GM18951 (cell line): ENCODE measurements around the gene TFAP2D.

Source experiments
- POLR2A ChIP-seq: IDR thresholded peaks from 4 replicates; pipeline ENCODE4 v1.6.1; 2011; ENCODE audit warnings: mild to moderate bottlenecking; ENCODE audit not compliant: insufficient read length, insufficient read depth; ENCODE audit errors: extremely low read depth
- in situ Hi-C: fragments of 300-500 bp; cut with MboI; formaldehyde crosslinking; loops from one replicate; pipeline ENCODE4 v1.12.0; 2022; ENCODE audit warnings: low sequenced_read_pairs, mixed read lengths, inconsistent platforms; ENCODE audit not compliant: unreplicated experiment

TFAP2D gene

DNA sequence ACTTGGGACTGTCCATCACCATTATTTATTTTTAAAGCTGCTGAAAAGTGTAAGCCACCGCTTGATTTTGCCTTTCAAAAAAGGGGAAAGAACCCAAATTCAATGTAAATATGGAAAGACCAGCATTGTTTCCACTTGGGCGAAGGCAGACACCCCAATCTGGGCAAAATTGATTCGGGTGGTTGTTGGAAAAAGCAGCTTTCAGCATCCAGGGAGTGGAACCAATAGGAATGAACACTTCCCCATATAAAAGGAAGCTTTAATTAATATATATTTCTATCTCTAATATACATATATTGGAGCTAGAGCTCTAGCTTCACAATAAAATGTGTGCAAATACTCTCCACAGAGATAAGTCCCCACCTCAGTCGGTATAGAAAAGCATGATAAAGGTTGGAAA is at the start of gene TFAP2D:
Gene TFAP2D, plus strand, starts transcription at position 301 of the 400 bp plus-strand sequence. CDS start 530 bp downstream, outside the sequence.
- TF ChIP-seq POLR2A = no peak
- in situ Hi-C loops = no loop called here

DNA sequence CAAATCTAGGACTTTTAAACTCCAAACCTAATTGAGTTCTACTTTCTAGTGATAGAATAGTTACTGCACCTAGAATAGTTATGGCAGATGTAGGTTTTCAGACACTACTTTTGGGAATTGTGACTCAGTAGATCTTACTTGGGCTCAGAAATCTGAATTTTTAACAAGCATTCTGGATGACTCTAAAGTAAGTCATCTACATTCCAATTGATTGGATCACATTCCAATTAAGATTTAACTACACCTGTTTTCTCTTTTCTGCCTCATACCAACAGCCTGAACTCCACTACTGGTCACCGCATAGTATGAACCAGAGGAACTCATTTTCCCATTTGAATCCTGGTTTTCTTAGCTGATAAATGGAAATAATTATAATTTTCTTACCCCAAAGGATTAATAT is 49.5 kb upstream of the TFAP2D start:
- no peak for TF ChIP-seq POLR2A
- in situ Hi-C loops = no loop called here

DNA sequence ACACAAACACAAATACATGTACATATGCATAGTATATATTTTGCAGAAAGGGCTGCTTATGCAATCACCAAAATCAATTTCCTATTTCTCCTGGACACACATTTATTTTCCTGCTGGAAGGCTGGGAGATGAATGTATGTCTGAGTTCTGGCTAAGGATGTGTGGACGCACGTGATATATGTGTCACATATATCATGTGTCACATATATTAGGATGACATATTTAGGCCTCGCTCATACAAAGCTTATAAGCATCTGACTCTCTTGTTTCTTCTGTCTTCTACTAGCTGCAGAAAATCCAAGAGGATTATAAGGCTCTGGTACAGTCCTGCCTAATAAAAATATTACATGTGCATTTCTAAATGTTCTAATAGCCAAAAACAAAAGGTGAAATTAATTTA is 47.2 kb upstream of the TFAP2D start:
- no peak for TF ChIP-seq POLR2A
- in situ Hi-C loops = no loop called here

DNA sequence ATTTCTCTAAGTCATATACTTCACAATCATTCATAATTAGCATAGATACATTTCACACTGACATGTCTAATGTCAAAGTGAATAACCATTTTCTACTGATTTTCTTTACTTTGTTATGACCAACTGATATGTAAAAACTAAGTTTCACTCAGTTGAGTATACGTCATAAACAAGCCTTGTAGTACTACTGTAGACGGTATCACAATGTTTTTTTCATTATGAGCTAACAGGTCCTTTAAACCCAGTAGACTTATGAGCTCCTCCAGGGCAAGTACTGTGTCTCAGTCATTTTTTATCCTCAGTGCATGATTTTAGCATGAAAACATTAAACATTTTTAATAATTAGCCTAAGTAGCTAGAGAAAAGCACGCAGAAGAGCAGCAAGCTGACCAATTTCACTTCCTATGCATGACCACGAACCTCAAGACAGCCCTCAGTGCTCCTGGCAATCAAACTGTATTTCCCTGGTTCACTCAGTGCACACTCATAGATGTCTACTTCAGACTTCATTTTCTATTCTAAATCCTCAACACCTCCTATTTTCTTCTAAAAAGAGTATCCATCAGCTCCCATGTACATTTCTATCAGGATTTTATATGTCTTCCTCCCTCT is 32.0 kb upstream of the TFAP2D start:
- TF ChIP-seq POLR2A = no peak
- in situ Hi-C loops = no loop called here

DNA sequence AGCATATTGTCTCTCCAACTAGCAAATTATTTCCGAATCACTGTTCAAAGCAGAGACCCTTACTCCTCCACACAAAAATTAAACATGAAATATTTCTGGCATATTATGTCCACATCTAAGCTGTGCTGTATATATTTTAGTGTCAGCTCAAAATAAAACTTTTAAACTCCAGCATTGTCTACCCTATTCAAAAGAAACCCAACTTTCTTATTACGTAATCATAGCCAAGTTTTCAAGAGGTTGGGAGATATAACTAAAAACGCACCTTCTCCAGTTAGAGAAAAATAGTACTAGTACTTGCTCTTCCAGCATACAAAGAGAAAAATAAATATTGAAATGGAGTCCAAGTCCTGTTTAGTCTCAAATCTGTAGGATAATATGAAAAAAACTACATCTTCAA is 24.1 kb upstream of the TFAP2D start:
- TF ChIP-seq POLR2A = no peak
- in situ Hi-C loops = no loop called here

DNA sequence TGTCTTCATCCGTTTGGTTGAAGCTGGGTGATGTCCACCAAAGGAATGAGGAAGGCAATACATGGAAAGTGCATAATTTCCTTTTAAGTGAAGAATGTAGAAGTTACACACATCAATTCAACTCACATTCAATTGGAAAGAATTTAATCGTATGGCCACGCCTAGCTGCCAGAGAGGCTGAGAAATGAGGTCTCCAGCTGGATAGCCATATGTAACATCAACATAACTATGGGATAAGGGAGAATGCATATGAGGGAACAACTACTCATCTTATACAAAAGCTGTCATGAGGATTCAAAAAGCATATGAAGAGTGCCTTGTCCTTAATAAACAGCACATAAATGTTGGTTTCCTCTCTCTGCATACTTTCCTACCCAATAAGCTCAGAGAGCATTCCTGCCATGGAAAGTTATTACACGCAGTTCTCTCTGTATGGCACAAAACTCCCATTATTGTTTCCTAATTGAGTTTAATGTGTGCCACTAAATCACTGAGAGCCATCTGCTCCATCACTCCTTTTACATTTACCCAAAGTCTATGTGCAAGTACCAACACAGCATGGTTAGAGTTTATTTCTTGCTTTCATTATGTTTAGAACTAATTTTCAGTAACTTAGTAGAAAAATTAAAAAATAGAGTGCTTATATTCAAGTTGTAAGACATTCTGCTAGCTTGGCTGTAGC is 21.4 kb upstream of the TFAP2D start:
- TF ChIP-seq POLR2A = no peak
- in situ Hi-C loops = no loop called here

DNA sequence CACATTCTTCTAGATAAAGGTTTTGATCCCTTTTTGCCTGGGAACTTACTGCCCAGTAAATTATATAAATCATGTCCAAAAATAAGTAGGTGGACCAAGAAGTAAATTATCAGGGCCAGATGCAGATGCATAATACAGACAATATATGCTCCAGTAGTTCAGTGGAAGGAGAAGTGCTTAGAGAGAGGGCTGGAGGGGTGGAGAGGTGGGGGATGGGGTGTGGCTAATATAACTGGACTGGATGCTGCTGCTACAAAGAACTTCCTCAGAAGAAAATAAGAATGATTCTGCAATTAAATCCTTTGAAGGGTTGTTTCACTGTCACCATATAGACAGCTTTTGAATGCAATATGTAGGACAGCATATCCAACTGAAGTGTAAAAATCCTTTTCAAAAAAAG is 14.8 kb upstream of the TFAP2D start:
- in situ Hi-C loops = no loop called here
- TF ChIP-seq POLR2A = no peak

DNA sequence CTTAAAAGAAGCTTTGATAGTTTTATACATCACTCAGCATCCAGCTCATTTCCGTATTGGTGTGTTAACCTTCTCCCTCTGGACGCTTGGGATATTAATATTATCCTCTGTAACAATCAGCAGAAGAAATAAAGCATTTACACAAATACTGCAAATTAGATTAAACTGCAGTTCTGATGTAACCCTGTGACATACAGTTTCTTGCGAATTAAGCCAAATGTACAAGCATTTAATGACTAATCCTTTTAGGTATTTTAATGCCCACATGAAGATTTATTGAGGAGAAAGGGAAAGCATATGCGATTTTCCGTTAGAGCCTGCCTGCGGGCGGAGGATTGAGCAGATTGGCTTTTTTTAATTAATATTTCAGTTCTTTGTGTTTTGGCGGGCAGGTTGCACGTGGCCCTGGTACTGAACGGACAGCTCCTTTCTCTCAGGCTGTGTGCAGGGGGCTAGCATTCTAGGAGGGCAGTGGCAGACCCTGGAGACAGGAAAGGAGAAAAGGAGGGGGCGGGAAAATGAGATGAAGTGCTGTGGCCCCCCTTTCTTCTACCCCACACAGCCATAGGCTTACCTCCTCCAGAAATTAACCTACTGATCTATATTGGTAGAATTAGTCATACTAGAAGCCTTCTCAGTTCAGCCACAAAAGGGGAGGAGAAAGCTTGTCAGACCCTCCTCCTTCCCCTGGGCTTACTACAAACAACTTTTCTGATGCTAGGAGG is 14.1 kb upstream of the TFAP2D start:
- TF ChIP-seq POLR2A = no peak
- in situ Hi-C loops = no loop called here

DNA sequence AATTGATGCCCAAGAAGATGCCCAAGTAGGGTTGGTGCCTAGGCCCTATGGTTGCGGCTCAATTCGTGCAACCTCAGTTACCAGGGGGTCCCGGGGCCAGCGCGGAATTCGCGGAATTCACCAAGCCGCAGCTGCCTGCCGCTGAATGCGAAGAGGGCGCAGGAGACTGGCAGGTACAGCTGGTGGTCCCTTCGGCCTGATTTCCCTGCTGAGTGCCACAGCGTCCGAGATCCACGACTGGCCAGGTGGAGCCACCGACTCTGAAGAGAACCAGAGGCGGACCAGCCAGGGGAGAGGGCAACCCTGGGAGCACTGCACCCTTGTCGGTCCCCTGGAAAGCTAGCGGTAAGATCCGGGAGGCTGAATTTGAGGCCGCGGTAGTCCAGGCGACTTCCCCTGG is 6.8 kb upstream of the TFAP2D start:
- in situ Hi-C loops = no loop called here
- no peak for TF ChIP-seq POLR2A

DNA sequence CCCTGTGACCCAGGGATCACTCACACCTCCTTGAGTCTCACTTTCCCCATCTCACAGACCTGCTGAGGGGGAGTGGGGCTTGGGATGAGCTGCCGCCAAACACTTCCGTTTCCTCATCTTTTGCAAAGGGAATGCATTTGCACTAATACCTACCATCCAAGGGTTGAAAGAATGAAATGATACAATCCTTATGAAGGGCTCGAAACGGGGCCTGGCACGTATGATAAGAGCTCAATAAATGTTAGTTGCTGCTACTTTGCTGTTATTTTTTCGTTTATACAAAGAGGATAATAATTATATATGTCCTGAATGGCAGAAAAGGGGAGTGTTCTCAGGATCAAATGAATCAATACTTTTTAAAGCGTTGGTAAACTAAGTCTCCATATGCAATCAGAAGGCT is 6.1 kb upstream of the TFAP2D start:
- no peak for TF ChIP-seq POLR2A
- in situ Hi-C loops = no loop called here

DNA sequence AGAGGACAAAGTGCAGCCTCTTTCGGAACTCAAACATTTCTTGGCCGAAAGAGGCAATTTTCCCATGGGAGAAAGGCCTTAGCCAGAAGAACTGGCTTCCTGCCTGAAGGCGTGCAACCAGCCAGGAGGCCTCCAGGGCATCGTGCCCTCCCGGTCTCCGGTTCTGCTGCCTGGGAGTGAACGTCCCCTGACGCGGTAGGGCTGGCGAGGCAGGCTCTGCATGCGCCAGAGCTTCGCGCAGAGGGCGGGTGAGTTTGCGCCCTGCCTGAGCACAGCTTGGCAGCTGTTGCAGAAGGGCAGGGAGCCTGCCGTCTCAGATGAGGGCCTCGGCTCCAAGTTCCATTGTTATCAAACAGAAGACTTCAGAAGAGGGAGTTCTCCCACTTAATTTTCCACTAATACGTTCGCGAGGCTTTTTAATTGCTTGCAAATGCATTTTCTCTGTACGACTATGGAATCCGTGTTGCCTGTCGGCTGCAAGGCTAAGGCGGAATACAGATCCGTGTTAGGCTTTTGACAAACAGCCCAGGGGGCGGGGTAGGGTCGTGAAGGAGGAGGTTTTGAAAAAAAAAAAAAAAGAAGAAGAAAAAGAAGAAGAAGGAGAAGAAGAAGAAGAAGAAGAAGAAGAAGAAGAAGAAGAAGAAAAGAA is 5.5 kb upstream of the TFAP2D start:
- in situ Hi-C loops = no loop called here
- TF ChIP-seq POLR2A = no peak

DNA sequence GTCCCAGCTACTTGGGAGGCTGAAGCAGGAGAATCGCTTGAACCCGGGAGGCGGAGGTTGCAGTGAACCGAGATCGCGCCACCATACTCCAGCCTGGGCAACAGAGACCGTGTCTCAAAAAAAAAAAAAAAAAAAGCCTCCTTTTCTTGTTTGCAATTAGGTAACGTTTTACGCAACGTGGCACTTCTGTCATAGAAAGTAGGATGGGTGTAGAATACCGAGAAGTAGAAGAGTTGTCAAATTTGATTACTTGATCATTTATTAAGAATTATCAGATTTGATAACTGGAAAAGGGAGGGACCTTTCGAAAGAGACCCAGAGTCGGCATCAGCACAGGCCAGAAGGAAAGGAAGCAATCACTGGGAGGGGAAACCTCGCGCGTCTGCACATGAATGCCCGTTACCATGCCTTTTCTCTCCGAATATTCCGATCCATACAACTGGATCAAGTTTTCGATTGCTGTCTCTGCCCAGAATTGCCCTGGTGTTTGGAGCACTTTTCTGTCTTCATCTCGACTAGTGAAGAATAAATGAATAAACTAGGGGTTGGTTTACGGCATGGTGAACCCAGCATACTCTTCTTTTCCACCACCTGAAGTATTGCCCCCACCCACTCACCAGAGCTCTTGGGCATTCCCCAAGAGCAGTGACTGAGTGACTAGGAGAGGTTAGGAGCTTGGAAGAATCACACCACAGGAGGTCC is 4.5 kb upstream of the TFAP2D start:
- no peak for TF ChIP-seq POLR2A
- in situ Hi-C loops = no loop called here

DNA sequence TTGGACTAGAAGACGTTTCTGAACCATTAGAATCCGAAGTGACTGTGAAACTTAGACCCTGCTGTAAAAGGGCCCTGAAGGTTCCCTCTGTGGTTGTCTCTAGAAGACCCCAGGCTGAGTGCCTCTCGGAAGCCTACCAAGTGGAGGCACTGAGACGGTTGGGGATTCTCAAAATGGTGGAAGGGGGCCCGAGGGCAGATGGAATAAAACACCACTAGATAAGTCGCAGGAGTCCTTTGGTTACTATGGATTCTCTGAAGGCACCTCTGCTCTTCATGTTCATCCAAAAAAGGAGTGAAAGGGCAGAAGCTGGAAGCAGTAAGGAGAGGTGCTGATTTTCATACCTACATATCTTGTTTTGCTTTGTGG is 4.0 kb upstream of the TFAP2D start:
- no peak for TF ChIP-seq POLR2A
- in situ Hi-C loops = no loop called here
